ENCODE measurements around the gene UBA5. TPM values are rescaled to one million over a fixed set of nuclear protein-coding genes. Genes with fewer than 3 reads are reported as not detected.

The UBA5 gene
- total RNA-seq, 1 experiment from 2014 or later, result 44.0 TPM

- Histone ChIP-seq H3K4me3 (ENCODE audit: low read depth in 2 of 2, low read length in 2 of 2) (peak within 1 kb of the TSS; percentile 76 to 85), H3K9me3 (ENCODE audit: control insufficient read depth, insufficient read depth, low read depth, low read length) (no peaks in the 10 kb centered on the region), H3K4me1 (ENCODE audit: control insufficient read depth, insufficient read depth, low read length) (peaks cover 27% of the 10 kb centered on the region), H3K27ac (ENCODE audit: low read length) (peak within 1 kb of the TSS; percentile 90), H3K36me3 (ENCODE audit: control insufficient read depth, insufficient read depth, low read length) (peaks cover 16% of the 10 kb centered on the region; the same call in 1 of the 2 replicates), H3K27me3 (ENCODE audit: control insufficient read depth, insufficient read depth, low read length) (no peaks in the 10 kb centered on the region)
- in situ Hi-C loops (cut with HindIII; ENCODE audit: low pct_unique_long_range_greater_than_20kb, low sequenced_read_pairs) (no loop called here), intact Hi-C loops (cut with micrococcal nuclease; ENCODE audit: unreplicated experiment) (loop anchor here (10.0 kb wide), 1 partner anchor 872 kb away; no protein-coding TSS in a partner anchor)
- CTCF ChIA-PET, result interaction anchor here (0.9 kb wide), 1 partner anchor 17 kb away, joined by 3 read pairs; no protein-coding TSS in a partner anchor
- DNase-seq (ENCODE audit: low read depth, low spot score), result peak; percentile 67
- ATAC-seq, result peak; percentile 94
- TF ChIP-seq POLR2AphosphoS5 (IDR thresholded peaks at IDR 0.05; ENCODE audit: low read depth, low read length), result peak; percentile 89
- TF ChIP-seq, protein P1, sequence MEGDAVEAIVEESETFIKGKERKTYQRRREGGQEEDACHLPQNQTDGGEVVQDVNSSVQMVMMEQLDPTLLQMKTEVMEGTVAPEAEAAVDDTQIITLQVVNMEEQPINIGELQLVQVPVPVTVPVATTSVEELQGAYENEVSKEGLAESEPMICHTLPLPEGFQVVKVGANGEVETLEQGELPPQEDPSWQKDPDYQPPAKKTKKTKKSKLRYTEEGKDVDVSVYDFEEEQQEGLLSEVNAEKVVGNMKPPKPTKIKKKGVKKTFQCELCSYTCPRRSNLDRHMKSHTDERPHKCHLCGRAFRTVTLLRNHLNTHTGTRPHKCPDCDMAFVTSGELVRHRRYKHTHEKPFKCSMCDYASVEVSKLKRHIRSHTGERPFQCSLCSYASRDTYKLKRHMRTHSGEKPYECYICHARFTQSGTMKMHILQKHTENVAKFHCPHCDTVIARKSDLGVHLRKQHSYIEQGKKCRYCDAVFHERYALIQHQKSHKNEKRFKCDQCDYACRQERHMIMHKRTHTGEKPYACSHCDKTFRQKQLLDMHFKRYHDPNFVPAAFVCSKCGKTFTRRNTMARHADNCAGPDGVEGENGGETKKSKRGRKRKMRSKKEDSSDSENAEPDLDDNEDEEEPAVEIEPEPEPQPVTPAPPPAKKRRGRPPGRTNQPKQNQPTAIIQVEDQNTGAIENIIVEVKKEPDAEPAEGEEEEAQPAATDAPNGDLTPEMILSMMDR (IDR thresholded peaks at IDR 0.05), result no peak
- no TSS peak for BruUV-seq (replicated peaks)
- POLR2A ChIA-PET, result no interaction called here
Observed at GRCh38 chr3:132722165-132723023, 62.3 kb downstream of the UBA5 start, which contains the start of gene NPHP3. Gene NPHP3, minus strand, starts transcription at chr3:132722409. Its CDS starts 54 bp downstream, at chr3:132722355.

- no TSS peak for BruUV-seq (replicated peaks)
- POLR2A ChIA-PET, result no interaction called here
- H3K27me3 ChIP-seq (ENCODE audit: control insufficient read depth, insufficient read depth, low read length), result no peaks in the 10 kb centered on the region
- TF ChIP-seq TCF7L2 (IDR thresholded peaks at IDR 0.05; ENCODE audit: low read depth, low read length), result no peak
- TF ChIP-seq SIN3A (IDR thresholded peaks at IDR 0.05; ENCODE audit: borderline replicate concordance, insufficient read depth, low read depth, low read length), result no peak
- TF ChIP-seq POLR2AphosphoS5 (IDR thresholded peaks at IDR 0.05; ENCODE audit: low read depth, low read length), result peak; percentile 88
- no peak for TF ChIP-seq REST (IDR thresholded peaks at IDR 0.05; ENCODE audit: insufficient read depth in 1 of 2, low read depth in 2 of 2, low read length in 1 of 2)
- TF ChIP-seq, protein P1 (IDR thresholded peaks at IDR 0.05), result no peak
- CTCF ChIA-PET, result interaction anchor here (0.9 kb wide), 1 partner anchor 16 kb away, joined by 3 read pairs; no protein-coding TSS in a partner anchor
- intact Hi-C loops (cut with micrococcal nuclease; ENCODE audit: unreplicated experiment), result loop anchor here (10.0 kb wide), 1 partner anchor 872 kb away; no protein-coding TSS in a partner anchor
- H3K4me3 ChIP-seq (ENCODE audit: low read depth in 2 of 2, low read length in 2 of 2), result peak overlapping the region; percentile 76 to 85
- H3K4me1 ChIP-seq (ENCODE audit: control insufficient read depth, insufficient read depth, low read length), result peaks cover 27% of the 10 kb centered on the region
- ATAC-seq, result peak; percentile 2
- H3K27ac ChIP-seq (ENCODE audit: low read length), result peak overlapping the region; percentile 90
- H3K36me3 ChIP-seq (ENCODE audit: control insufficient read depth, insufficient read depth, low read length), result peaks cover 10% of the 10 kb centered on the region; the same call in 1 of the 2 replicates
- in situ Hi-C loops (cut with HindIII; ENCODE audit: low pct_unique_long_range_greater_than_20kb, low sequenced_read_pairs), result no loop called here
- no peaks in the 10 kb centered on the region for H3K9me3 ChIP-seq (ENCODE audit: control insufficient read depth, insufficient read depth, low read depth, low read length)
- DNase-seq (ENCODE audit: low read depth, low spot score), result no peak
Observed at GRCh38 chr3:132723024-132723950, 63.2 kb downstream of the UBA5 start.
